VCaP (cell line): ENCODE results near the gene PERCC1.
A peak's percentile ranks its signal among the peaks of the same experiment; 100 is the strongest.

Experiments
- H3K27ac ChIP-seq: fragments of 450-650 bp; 2 replicates; pipeline ENCODE4 v1.5.1; 2017
- CTCF ChIP-seq: fragments of 450-650 bp; conservative IDR thresholded peaks from 2 replicates; pipeline ENCODE4 v1.5.1; 2017; ENCODE audit warnings: mild to moderate bottlenecking, moderate library complexity

The PERCC1 gene

GRCh38 chr16:1425616-1426370 is 5.1 kb upstream of the PERCC1 start:
- H3K27ac ChIP-seq: no peak overlapping the region
- no peak for TF ChIP-seq CTCF

- TF ChIP-seq CTCF: no peak
- no peak overlapping the region for H3K27ac ChIP-seq
Measured at GRCh38 chr16:1426734-1427471, 4.0 kb upstream of the PERCC1 start.

GRCh38 chr16:1427473-1428461 is 3.1 kb upstream of the PERCC1 start:
- no peak for TF ChIP-seq CTCF
- no peak overlapping the region for H3K27ac ChIP-seq

GRCh38 chr16:1428511-1428910 is 2.4 kb upstream of the PERCC1 start:
- no peak for TF ChIP-seq CTCF
- no peak overlapping the region for H3K27ac ChIP-seq

- TF ChIP-seq CTCF: no peak
- H3K27ac ChIP-seq: peak overlapping the region; percentile 91; the same call in 1 of the 2 replicates
Measured at GRCh38 chr16:1429012-1429411, 1.9 kb upstream of the PERCC1 start.

GRCh38 chr16:1429631-1430030 is 1.2 kb upstream of the PERCC1 start:
- TF ChIP-seq CTCF: no peak

More at GRCh38 chr16:1429631-1430030, 1.2 kb upstream of the PERCC1 start:
- H3K27ac ChIP-seq: peak overlapping the region; percentile 91
